ENCODE measurements around the gene LDLRAD3. TPM values are rescaled to one million over a fixed set of nuclear protein-coding genes. Genes with fewer than 3 reads are reported as not detected.
A peak's percentile ranks its signal among the peaks of the same experiment; 100 is the strongest.

The LDLRAD3 gene
- total RNA-seq, 1 experiment from 2014 or later: 28.1 TPM

- TF ChIP-seq REST (IDR thresholded peaks at IDR 0.05; ENCODE audit: insufficient read depth in 1 of 2, low read depth in 2 of 2, low read length in 1 of 2) (no peak), CTCF (IDR thresholded peaks at IDR 0.05) (no peak), POLR2AphosphoS5 (IDR thresholded peaks at IDR 0.05; ENCODE audit: low read depth, low read length) (no peak), TCF7L2 (IDR thresholded peaks at IDR 0.05; ENCODE audit: low read depth, low read length) (no peak), SIN3A (IDR thresholded peaks at IDR 0.05; ENCODE audit: borderline replicate concordance, insufficient read depth, low read depth, low read length) (no peak)
- H3K9me3 ChIP-seq (ENCODE audit: control insufficient read depth, insufficient read depth, low read depth, low read length): no peaks in the 10 kb centered on the region
- in situ Hi-C loops (cut with HindIII; ENCODE audit: low pct_unique_long_range_greater_than_20kb, low sequenced_read_pairs) (no loop called here), intact Hi-C loops (cut with micrococcal nuclease; ENCODE audit: unreplicated experiment) (no loop called here)
- CTCF ChIA-PET: no interaction called here
- no peak overlapping the region for H3K4me3 ChIP-seq (ENCODE audit: low read depth in 2 of 2, low read length in 2 of 2)
- H3K27ac ChIP-seq (ENCODE audit: low read length): no peak overlapping the region
- ATAC-seq (no peak), DNase-seq (ENCODE audit: low read depth, low spot score) (no peak)
- H3K27me3 ChIP-seq (ENCODE audit: control insufficient read depth, insufficient read depth, low read length): no peaks in the 10 kb centered on the region
- no peaks in the 10 kb centered on the region for H3K36me3 ChIP-seq (ENCODE audit: control insufficient read depth, insufficient read depth, low read length)
- BruUV-seq (replicated peaks): no TSS peak
- H3K4me1 ChIP-seq (ENCODE audit: control insufficient read depth, insufficient read depth, low read length): no peaks in the 10 kb centered on the region; the same call in 1 of the 2 replicates
- POLR2A ChIA-PET: interaction anchor here (0.7 kb wide), 1 partner anchor 42 kb away, joined by 3 read pairs; no protein-coding TSS in a partner anchor
These were observed 75.9 kb downstream of the LDLRAD3 start for GRCh38 chr11:36019722-36020121.

- in situ Hi-C loops (cut with HindIII; ENCODE audit: low pct_unique_long_range_greater_than_20kb, low sequenced_read_pairs) (no loop called here), intact Hi-C loops (cut with micrococcal nuclease; ENCODE audit: unreplicated experiment) (no loop called here)
- H3K4me1 ChIP-seq (ENCODE audit: control insufficient read depth, insufficient read depth, low read length): no peaks in the 10 kb centered on the region; the same call in 1 of the 2 replicates
- DNase-seq (ENCODE audit: low read depth, low spot score): no peak
- ChIA-PET POLR2A (no interaction called here), CTCF (no interaction called here)
- ATAC-seq: no peak
- no peak overlapping the region for H3K27ac ChIP-seq (ENCODE audit: low read length)
- H3K4me3 ChIP-seq (ENCODE audit: low read depth in 2 of 2, low read length in 2 of 2): no peak overlapping the region
- H3K9me3 ChIP-seq (ENCODE audit: control insufficient read depth, insufficient read depth, low read depth, low read length): no peaks in the 10 kb centered on the region
- BruUV-seq (replicated peaks): no TSS peak
- no peaks in the 10 kb centered on the region for H3K36me3 ChIP-seq (ENCODE audit: control insufficient read depth, insufficient read depth, low read length)
- no peaks in the 10 kb centered on the region for H3K27me3 ChIP-seq (ENCODE audit: control insufficient read depth, insufficient read depth, low read length)
- no peak for TF ChIP-seq SIN3A (IDR thresholded peaks at IDR 0.05; ENCODE audit: borderline replicate concordance, insufficient read depth, low read depth, low read length)
These were observed 79.0 kb downstream of the LDLRAD3 start for GRCh38 chr11:36022882-36023281.

GRCh38 chr11:36023922-36024321 lies 80.1 kb downstream of the LDLRAD3 start:
- ATAC-seq (0 out of 2 replicates have a peak, but pooled peaks have one; percentile 38), DNase-seq (ENCODE audit: low read depth, low spot score) (no peak)
- Histone ChIP-seq H3K36me3 (ENCODE audit: control insufficient read depth, insufficient read depth, low read length) (no peaks in the 10 kb centered on the region), H3K9me3 (ENCODE audit: control insufficient read depth, insufficient read depth, low read depth, low read length) (no peaks in the 10 kb centered on the region), H3K4me1 (ENCODE audit: control insufficient read depth, insufficient read depth, low read length) (no peaks in the 10 kb centered on the region; the same call in 1 of the 2 replicates), H3K4me3 (ENCODE audit: low read depth in 2 of 2, low read length in 2 of 2) (no peak overlapping the region), H3K27ac (ENCODE audit: low read length) (no peak overlapping the region), H3K27me3 (ENCODE audit: control insufficient read depth, insufficient read depth, low read length) (no peaks in the 10 kb centered on the region)
- ChIA-PET CTCF (no interaction called here), POLR2A (interaction anchor here (0.7 kb wide), 1 partner anchor 422 kb away, joined by 3 read pairs; no protein-coding TSS in a partner anchor)
- intact Hi-C loops (cut with micrococcal nuclease; ENCODE audit: unreplicated experiment): no loop called here
- BruUV-seq (replicated peaks): no TSS peak
- in situ Hi-C loops (cut with HindIII; ENCODE audit: low pct_unique_long_range_greater_than_20kb, low sequenced_read_pairs): no loop called here
- TF ChIP-seq SIN3A (IDR thresholded peaks at IDR 0.05; ENCODE audit: borderline replicate concordance, insufficient read depth, low read depth, low read length) (no peak), CTCF (IDR thresholded peaks at IDR 0.05) (no peak), REST (IDR thresholded peaks at IDR 0.05; ENCODE audit: insufficient read depth in 1 of 2, low read depth in 2 of 2, low read length in 1 of 2) (no peak), POLR2AphosphoS5 (IDR thresholded peaks at IDR 0.05; ENCODE audit: low read depth, low read length) (no peak), TCF7L2 (IDR thresholded peaks at IDR 0.05; ENCODE audit: low read depth, low read length) (no peak)

All from Panc1 (cell line).